Urothelium cell line (cell line): ENCODE measurements around the gene FLVCR1.
"Not testable (repeated sequence)": the region's sequence is repeated elsewhere in the genome, so short reads cannot be mapped to it uniquely, and the experiment has no call there.

Experiments used
- DNase-seq: peaks from one replicate; pipeline ENCODE4 v3.0.0; 2011; ENCODE audit warnings: low spot score, mixed read lengths
- FAIRE-seq: peaks from 2 replicates; lab custom pipeline; 2011; peaks lifted over from hg19 to GRCh38; lab: Jason Lieb, UNC

Gene FLVCR1

DNA sequence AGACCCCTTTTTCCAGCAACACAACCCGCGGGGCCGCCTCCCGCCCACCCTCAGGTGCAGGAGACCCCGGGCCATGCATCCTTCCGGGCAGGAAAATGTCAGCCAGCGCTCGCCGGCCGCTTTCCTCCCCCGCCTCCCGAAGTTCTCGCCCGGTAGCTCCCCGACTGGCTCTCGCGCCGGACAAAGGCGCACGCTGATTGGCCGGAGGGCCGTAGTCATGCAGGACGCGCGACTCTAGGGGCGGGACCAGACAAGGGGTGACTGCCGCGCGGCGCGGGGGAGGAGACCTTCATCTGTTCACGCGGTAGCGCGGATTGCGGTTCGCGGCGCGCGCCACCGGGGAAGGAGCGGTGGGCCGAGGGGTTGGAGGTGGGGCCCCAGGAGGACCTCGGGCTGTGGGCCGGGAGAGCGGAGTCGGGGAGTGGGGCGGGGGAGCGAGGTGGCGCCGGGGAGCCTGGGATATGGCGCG lies at the start of gene FLVCR1:
Gene FLVCR1 (plus strand): TSS at position 284 of the 469 bp plus-strand sequence. CDS start 178 bp downstream, at position 462.
- peak; percentile 83 for FAIRE-seq

DNA sequence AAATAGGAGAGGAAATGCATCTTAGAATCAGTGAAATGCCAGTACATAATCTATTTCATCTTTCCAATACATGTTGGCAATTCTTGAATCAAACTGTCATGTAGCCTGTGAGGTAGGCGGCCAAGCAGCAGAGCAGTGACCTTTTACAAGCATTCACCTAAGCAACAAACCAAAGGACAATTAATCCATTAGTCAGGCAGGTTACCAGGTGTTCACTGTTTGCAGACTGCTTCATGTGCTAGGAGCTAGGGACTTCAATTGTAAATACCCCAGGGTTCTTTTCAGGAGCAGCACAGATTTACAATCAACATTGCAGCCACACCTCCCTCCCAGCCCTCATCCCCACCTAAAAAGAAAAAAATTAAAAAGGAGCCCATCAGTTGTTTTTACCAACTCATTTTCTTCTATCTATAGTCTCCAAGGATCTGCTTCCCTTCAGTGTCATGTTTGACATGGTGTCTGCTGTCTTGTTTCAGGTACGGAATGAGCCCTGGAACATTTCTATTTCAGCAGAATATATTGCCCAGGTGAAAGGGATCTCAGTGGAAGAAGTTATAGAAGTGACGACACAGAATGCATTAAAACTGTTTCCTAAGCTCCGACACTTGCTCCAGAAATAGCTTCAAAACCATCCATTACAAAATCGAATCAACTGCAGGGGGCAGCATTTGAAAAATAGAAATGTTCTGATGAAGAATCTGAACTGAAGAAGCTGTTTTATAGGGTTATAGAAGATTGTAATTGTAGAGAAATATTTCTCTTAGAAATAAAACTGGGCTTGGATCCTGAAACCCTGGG lies 43.3 kb upstream of the FLVCR1 start:
- FAIRE-seq, result no peak

More for the DNA sequence above, at the start of gene FLVCR1:
- DNase-seq, result peak; percentile 98

DNA sequence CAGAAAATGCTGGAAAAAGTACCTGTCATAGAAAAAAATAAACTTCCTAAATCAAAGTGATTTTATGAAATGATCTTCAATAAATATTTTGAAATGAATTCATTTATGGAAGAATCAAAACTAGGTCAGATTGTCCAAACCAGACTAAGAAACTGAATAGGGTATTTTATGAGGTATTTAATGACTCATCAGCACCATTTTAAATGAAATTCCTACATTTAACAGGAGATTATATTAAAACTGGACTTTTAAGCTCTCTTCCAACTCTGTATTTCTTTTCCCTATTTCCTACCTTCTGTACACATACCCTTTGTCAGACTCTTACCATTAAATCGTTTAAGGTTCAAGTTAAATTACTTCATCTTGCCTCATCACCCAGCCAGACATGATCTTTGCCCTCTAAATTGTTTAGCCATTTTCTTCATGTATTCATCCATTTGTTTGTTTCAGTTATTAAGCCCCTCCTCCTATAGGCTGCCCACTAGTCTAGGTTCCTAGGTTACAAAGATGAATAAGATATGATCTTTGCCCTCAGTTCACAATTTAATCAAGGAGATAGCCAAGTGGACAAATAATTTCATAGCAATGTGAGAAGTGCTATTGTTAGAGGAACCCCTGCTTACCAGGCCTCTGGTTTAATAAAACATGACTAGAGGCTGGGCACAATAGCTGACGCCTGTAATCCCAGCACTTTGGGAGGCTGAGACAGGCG lies 41.4 kb upstream of the FLVCR1 start:
- FAIRE-seq, result no peak
- DNase-seq, result no peak

More for the DNA sequence above, 43.3 kb upstream of the FLVCR1 start:
- no peak for DNase-seq

- DNase-seq (no peak), FAIRE-seq (no peak)
Observed at GRCh38 chr1:212819726-212820125, 38.3 kb upstream of the FLVCR1 start.

DNA sequence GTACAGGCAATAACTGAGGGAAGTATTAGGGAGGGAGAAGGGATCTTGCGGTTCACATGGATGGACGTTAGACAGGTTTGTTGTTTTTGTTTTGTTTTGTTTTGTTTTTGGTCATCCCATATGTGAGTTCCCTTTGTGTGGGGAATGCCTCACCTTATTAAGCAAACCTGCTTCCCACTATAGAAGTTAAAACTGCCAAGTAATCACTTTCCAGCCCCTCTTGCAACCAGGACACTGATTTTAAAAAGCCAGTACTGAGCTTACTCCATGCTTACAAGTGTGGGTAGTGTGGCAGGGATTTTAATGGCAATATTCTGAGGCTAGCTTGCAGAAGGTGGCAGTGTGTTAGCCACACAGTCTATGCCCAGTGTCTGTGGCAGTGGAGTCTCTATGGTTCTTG lies 37.1 kb upstream of the FLVCR1 start:
- DNase-seq (no peak), FAIRE-seq (no peak)

- FAIRE-seq (no peak), DNase-seq (no peak)
Observed at GRCh38 chr1:212822956-212823355, 35.1 kb upstream of the FLVCR1 start.

DNA sequence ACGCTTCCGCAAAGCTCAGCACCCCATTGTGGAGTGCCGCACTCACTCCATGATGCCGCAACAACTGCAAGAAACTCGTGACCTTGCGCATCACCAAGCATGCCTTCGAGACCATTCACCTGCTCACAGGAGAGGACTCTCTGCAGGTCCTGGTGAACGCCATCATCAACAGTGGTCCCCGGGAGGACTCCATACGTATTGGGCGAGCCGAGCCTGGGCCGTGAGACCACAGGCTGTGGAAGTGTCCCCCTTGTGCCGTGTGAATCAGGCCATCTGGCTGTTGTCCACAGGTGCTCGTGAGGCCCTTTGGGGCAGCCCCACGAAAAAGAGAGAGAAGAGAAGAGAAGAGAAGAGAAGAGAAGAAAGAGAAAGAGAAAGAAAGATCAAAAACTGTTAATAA lies 33.9 kb upstream of the FLVCR1 start:
- FAIRE-seq (no peak), DNase-seq (no peak)

DNA sequence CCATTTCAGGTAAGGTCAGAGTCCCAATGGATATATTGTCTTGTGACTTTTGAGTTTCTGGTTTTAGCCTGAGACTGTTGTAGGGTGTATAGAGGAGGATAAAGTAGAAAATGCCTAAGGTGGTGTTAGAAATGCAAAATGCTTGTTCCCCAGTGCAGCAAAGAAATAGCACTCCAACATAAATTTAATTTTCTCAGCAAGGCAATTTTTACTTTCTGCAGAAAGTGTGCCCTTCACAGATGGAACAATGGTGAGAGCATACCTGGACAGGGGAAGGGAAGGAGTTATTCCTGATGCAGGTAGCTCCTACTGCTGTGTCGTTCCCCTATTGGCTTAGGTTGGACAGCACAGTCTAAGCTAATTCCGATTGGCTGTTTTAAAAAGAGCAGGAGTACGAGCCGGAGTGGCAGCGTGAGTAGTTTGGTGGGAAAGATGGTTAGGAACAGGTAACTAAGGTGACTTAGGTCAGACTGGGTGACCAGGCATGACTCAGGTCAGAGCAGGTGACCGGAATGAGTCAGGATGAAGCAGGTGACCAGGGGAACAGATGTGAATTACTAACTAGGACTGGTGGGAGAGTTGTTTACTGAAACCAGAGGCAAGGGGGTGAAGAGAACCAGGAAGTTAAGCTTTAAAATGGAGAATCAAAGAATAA lies 32.1 kb upstream of the FLVCR1 start:
- DNase-seq, result no peak
- FAIRE-seq, result no peak

- no peak for DNase-seq
- FAIRE-seq, result no peak
Observed at GRCh38 chr1:212827171-212827776, 30.8 kb upstream of the FLVCR1 start.

DNA sequence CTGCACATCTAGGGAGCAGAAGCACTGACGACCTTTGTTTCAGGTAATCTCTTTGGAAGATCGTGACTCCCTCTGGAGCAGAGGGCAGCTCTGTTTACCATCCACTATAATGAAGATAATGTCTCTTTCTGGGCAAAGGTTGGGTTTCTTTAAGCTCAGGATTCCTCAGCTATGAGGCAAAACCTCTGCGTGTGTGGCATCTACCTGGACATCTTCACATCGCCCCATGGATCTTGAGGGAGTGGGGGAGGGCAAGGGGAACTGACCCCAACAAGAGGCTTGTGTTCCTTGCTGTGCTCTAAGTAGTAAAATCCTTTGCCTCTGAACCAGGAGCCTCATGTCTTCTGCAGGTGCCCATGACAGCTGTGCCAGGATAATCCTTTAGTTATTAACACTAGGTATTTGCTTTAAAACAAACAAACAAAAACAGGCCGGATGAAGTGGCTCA lies 30.2 kb upstream of the FLVCR1 start:
- FAIRE-seq, result no peak

GRCh38 chr1:212828395-212828794 lies 29.7 kb upstream of the FLVCR1 start:
- DNase-seq (no peak), FAIRE-seq (no peak)

More for the DNA sequence above, 30.2 kb upstream of the FLVCR1 start:
- no peak for DNase-seq

DNA sequence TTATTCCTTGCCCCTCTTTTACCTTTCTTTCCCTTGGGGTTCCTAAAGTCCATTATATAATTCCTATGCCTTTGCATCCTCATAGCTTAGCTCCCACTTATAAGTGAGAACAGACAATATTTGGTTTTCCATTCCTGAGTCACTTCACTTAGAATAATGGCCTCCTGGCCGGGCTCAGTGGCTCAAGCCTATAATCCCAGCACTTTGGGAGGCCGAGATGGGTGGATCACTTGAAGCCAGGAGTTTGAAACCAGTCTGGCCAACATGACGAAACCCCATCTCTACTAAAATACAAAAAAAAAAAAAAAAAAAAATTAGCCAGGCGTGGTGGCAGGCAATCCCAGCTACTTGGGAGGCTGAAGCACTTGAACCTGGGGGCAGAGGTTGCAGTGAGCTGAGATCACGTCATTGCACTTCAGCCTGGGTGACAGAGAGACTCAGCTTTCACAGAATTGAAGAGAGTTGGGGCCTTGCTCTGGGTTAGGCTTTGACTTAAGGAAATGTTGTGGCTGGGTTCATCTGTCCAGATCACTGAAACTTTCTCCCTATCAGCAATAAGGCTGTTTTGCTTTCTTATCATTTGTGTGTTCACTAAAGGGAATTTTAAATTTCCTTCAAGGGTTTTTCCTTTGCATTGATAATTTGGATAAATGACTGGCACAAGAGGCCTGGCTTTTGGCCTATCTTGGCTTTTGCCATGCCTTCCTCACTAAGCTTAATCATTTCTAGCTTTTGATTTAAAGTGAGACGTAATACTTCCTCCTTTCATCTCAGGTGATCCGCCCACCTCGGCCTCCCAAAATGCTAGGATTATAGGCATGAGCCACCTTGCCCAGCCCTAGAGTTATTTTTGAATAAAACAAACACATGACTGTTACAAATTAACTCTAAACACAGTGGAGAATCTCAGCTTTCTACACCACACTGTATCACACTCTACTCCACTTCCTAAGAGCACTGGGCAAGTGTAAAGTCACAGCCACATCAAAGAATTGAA lies 24.6 kb upstream of the FLVCR1 start:
- not testable (repeated sequence) for DNase-seq, FAIRE-seq

- FAIRE-seq (no peak), DNase-seq (no peak)
Observed at GRCh38 chr1:212838145-212838544, 19.9 kb upstream of the FLVCR1 start.

- not testable (repeated sequence) for FAIRE-seq, DNase-seq
Observed at GRCh38 chr1:212844521-212844920, 13.6 kb upstream of the FLVCR1 start.

GRCh38 chr1:212847549-212847948 lies 10.5 kb upstream of the FLVCR1 start, which contains the start of gene SPATA45:
TSS of gene SPATA45 (minus strand) at chr1:212847649. CDS start at chr1:212836149, 11,500 bp downstream.
- DNase-seq (no peak), FAIRE-seq (no peak)

DNA sequence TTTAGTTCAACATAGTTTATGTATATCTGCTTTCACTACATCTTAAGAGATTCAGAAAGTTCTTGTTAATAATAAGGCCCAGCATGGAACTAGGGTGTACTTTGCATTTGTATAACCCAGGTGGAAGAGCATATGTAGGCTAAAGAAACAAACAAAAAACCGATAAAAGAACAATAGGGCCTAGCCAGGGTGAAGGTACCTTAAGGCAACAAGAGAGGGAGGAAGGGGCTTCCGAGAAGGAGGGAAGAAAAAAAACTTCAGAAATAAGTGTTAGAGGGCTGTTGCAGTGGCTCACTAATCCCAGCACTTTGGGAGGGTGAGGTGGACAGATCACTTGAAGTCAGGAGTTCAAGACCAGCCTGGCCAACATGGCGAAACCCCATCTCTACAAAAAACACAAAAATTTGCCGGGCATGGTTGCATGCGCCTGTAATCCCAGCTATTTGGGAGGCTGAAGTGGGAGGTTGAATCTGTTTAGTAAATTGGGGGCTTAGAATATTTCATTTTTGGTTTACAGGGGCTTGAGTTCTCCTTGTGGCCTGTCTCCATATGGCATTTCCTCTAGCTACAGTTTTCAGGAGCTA lies 5.9 kb upstream of the FLVCR1 start:
- FAIRE-seq (no peak), DNase-seq (no peak)

DNA sequence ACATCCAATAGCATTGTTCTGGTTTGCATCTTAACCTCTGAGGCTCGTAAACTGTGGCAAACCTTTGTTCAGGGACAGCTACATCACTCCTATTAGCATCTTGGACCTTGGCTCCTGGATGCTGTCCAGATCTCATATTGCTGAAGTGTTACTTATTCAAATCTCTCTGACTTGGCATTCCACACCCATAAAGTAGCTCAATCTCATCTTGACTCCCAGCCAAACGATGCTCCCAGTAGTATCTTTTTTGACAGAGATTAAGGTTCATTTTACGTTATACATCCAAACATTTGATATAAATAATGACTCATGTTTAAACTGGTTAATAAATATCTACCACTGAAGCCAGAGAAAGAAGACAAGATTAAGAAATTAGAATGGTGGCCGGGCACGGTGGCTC lies 4.4 kb upstream of the FLVCR1 start:
- no peak for FAIRE-seq
- DNase-seq, result no peak

DNA sequence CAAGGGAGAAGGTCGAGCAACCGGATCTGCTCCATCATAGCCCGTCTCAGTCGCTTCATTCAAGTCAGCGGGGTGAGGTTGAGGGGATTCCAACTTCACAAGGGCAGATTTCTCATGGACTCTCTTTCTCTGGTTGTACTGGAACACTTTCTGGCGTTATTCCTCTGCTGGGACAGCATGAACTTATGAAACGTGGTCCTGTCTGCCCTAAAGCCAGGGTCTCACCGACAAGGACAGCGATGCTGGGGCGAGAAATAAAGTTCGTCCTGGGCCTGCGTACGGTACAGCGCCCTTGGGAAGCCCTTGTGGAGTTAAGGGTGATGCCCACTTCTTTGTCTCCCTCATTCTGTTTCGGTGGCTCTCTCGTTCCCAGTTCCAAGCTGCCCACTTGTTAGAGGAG lies 1.3 kb upstream of the FLVCR1 start:
- DNase-seq (no peak), FAIRE-seq (no peak)
